Tibial nerve (tissue), 3 donors: ENCODE measurements around the gene NTM.

Experiments used
- POLR2A ChIP-seq, 2 donors: fragments of 450-650 bp; IDR thresholded peaks; one replicate each; pipeline ENCODE4 v1.6.1; 2017; ENCODE audit warnings: antibody characterized with exemption in 2 of 2, mild to moderate bottlenecking in 2 of 2, moderate library complexity in 2 of 2
- TF ChIP-seq, protein P1 (sequence below), 5 experiments: fragments of 200-600 bp in 3 of 5; fragments of 450-650 bp in 2 of 5; sonication (generic) in 3 of 5; IDR thresholded peaks; one replicate each; pipeline ENCODE4 v1.5.1; 2016 to 2019; ENCODE audit warnings: antibody characterized with exemption in 5 of 5, mild to moderate bottlenecking in 3 of 5, moderate library complexity in 2 of 5

DNA sequence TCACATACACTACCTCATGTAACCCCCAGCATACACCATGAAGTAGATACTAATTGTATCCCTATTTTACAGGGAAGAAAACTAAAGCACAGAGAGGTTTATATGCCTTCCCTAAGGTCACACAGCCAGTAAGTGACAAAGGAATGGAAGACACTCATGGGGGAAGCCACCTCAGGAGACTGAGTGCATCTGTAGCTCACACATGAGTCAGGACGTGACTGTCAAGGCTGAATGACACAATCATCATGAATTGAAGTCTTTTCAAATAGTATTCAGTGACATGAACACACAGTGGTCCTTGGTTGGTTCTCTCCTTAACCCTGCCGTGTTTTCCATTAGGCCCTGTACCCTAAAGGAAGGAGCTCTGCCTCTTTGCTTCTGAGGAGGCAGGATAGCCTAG lies 463.0 kb downstream of the NTM start:
- TF ChIP-seq, protein P1, sequence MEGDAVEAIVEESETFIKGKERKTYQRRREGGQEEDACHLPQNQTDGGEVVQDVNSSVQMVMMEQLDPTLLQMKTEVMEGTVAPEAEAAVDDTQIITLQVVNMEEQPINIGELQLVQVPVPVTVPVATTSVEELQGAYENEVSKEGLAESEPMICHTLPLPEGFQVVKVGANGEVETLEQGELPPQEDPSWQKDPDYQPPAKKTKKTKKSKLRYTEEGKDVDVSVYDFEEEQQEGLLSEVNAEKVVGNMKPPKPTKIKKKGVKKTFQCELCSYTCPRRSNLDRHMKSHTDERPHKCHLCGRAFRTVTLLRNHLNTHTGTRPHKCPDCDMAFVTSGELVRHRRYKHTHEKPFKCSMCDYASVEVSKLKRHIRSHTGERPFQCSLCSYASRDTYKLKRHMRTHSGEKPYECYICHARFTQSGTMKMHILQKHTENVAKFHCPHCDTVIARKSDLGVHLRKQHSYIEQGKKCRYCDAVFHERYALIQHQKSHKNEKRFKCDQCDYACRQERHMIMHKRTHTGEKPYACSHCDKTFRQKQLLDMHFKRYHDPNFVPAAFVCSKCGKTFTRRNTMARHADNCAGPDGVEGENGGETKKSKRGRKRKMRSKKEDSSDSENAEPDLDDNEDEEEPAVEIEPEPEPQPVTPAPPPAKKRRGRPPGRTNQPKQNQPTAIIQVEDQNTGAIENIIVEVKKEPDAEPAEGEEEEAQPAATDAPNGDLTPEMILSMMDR (IDR thresholded peaks at IDR 0.05): no peak
- no peak for TF ChIP-seq POLR2A (IDR thresholded peaks at IDR 0.05)
